GM18873 (cell line): Measurements from ENCODE around the gene CREM.
"Not testable (repeated sequence)": the region's sequence is repeated elsewhere in the genome, so short reads cannot be mapped to it uniquely, and the experiment has no call there.

Source experiments
- ATAC-seq: cut with Tn5 transposase; IDR thresholded peaks from one replicate; pipeline ENCODE4 v1.9.1; 2021; ENCODE audit warnings: mild to moderate bottlenecking, moderate library complexity, moderate number of reproducible peaks; ENCODE audit not compliant: unreplicated experiment, low FRiP score

CREM gene

GRCh38 chr10:35126530-35127288, at the start of gene CREM:
Gene CREM (plus strand): TSS chr10:35126846. CDS start chr10:35137836, 10,990 bp downstream.
- peak; percentile 71 for ATAC-seq

DNA sequence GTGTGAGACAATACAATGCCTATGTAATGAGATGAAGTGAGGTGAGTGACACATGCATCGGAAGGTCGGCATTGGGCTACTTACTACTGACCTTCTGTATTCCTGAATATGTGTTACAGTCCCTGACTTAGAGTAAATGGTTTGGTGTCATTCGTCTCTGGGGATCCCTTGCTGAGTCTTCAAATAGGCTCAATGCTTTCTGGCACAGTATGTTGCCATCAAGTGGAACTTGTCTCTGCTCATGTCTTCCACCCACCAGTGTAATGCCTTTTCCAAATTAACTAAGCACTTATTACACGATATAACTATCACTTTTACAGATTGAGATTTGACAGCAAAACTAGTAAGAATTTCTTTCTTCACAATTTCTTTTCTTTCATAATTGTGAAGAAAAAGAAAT, 47.4 kb upstream of the CREM start:
- no peak for ATAC-seq

DNA sequence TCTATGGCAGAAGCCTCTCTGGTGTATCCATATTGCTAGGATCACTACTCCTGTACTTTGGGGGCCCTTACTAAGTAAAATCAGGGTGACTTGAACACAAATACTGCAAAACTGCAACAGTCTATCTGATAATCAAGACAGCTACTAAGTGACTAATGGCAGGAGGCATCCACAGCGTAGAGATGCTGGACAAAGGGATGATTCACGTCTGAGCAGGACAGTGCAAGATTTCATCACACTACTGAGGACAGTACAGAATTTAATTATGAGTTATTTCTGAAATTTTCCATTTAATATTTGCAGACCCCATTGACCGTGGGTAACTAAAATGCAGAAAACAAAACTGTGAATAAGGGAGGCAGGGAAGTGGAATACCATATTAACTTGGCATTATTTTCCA, 46.9 kb upstream of the CREM start:
- no peak for ATAC-seq

DNA sequence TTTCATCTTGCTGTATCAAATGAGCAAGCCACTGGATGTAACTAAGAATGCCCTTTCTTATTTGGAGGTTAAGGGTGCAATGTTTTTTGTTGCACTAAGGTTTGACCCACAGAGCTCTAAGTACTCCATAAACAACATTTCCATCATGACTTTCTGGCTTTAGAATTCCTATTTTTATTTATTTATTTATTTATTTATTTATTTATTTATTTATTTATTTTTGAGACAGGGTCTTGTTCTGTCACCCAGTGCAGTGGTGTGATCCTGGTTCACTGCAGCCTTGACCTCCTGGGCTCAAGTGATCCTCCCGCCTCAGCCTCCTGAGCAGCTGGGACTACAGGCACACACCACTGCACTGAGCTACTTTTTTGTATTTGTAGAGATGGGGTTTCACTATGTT, 46.4 kb upstream of the CREM start:
- not testable (repeated sequence) for ATAC-seq

GRCh38 chr10:35083242-35083641, 43.4 kb upstream of the CREM start:
- no peak for ATAC-seq

DNA sequence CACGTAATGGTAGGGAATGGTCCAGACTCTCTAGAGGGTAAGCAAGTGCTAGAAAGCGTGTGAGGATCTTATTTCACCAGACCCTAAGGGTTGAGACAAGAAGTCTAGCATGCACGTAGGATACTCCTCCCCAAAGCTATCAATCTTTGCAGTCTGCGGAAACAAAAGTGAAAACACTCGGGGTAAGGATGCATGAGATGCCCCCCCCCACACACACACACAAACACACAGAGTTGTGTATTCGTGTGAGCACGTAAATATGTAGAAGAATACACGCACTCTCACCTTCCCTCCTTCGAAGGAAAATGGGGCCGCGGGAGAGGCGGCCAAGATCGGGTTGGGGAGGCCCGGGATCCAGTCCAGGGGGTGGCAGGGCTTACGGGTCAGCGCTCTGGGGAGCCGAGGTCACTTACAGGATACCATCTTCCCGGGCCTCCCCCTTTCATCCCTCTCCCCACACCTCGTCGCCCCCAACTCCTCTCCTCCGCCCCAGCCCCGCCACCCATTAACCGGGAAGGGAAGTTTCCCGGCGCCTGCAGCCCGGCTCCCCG, 37.0 kb upstream of the CREM start:
- peak; percentile 16 for ATAC-seq

DNA sequence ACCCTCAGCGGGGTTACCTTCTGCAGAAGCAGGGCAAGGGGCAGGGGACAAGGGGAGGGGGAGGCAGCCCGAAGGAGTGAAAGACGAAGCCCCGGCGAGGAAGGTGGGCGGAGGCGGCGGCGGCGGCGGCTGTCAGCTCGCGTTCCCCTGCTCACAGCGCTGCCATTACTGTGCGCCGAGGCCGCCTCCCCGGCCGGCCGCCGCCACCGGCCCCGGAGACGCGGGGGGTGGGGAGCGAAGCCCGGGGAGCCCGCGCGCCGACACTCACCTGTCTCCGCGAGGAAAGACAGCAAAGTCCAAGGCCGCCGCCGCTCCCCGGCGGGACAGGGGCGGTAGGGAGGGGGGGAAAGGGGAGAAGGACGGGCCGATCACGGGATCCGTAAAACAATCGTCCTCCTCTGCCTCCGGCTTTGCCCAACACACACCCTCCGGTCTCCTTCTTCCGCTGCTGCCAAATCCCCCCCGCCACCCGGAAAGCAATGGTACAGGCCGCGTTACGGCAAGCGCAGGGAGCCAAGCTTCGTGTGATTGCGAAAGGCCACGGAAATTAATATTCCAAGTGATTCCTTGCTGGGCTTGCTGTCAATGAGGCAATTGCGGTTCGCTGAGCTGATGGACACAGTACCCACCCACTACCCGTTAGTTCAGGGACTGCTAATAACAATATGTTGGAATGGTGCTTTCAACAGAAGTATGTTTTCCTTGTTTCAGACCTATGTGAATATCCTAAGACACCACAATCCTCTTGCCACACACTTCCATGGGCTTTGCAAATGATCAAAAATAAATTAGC, 36.3 kb upstream of the CREM start, which contains the start of gene CUL2:
Gene CUL2, minus strand, starts transcription at position 180 of the 793 bp plus-strand sequence. CDS start 19,024 bp downstream, outside the sequence.
- ATAC-seq, result peak; percentile 70

- no peak for ATAC-seq
Observed at GRCh38 chr10:35091994-35092790, 34.5 kb upstream of the CREM start.

DNA sequence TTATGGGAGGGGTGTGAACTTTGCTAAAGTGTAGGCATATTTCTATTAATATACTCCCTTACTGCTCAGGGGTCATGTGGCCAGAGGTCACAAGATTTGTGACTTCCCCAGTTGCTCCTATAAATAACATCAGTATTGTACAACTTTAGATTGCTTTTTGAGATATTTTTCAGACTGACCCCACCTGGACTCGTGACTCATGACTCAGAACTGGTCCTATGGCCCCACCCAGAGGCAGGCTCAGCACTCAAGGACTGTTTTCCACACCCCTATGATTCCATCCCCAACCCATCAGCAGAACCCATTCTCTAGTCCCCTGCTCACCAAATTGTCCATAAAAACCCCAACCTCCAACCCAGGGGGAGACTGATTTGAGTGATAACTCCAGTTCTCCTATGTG, 33.8 kb upstream of the CREM start:
- no peak for ATAC-seq

GRCh38 chr10:35096312-35096711, 30.3 kb upstream of the CREM start:
- ATAC-seq, result no peak

GRCh38 chr10:35097510-35097909, 29.1 kb upstream of the CREM start:
- no peak for ATAC-seq

- ATAC-seq, result no peak
Observed at GRCh38 chr10:35103882-35104281, 22.8 kb upstream of the CREM start.

- no peak for ATAC-seq
Observed at GRCh38 chr10:35112571-35112970, 14.1 kb upstream of the CREM start.

GRCh38 chr10:35119378-35119777, 7.3 kb upstream of the CREM start:
- ATAC-seq, result no peak

- no peak for ATAC-seq
Observed at GRCh38 chr10:35124540-35124939, 2.1 kb upstream of the CREM start.

DNA sequence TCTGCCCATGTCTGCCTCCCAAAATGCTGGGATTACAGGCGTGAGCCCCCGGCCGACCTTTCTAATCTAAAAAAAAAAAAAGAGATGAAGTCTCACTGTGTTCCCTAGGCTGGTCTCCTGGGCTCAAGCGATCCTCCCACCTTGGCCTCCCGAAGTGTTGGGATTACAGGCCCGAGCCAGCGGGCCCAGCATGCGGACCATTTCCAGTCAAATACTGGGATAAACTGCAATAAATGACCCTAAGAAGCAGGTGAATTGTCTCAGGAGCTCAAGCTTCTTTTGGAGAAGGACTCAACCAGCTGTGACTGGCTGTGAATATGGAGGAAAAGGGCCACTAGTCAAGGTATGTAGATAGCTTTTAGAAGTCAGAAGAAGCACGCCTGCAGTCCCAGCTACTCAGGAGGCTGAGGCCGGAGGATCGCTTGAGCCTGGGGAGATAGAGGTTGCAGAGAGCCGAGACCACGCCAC, 550 bp upstream of the CREM start:
- no peak for ATAC-seq

DNA sequence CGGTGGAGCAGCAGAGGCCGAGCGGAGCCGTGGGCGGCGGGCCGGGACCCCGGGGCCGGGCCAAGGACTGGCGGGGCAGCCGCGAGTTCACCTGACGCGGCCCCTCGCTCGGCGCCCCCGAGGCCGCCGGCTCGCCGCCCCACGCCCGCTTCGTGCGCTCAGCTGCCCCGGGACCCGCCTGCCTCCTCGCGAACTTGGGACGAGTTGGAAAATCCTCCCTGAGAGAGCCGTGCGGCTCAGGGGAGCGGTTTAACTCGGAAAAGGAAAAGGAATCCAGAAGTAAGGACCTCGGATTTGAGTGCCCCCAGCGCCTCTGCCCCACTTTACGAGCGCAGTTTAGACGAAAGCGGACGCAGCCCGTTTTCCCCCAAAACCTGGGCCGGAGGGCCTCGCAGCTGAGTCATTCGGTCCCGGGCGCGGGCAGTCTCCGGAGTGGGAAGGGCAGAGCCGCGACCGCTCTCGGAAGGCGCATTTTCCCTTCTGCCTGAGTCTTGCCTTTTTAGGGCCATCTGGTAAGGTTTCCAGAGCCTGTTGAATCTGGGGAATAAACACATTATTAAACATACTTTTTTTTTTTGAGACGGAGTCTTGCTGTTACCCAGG, 744 bp downstream of the CREM start:
- ATAC-seq, result no peak

DNA sequence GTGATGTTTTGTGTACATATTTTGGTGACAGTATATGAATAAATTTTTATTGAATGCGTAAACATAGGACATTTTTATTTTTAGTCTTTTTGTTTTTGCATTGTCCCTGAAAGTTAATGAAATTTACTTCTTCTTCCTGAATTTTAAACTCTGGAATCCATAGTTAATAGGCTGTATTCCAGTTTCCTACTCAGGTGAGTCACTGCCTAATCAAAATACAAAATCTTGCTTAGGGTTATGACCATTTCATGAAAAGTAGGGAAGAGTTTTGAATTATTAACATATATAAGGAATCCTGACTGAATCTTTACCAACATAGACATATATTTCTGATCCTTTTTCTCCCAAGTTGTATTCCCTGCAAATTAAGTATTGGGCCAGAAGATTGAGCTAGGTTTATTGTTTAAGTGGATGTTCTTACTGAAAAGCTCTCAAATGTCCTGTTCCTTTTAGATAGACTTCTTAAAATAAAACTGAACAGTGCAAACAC, 2.6 kb downstream of the CREM start:
- no peak for ATAC-seq

GRCh38 chr10:35130663-35131062, 4.0 kb downstream of the CREM start:
- no peak for ATAC-seq

GRCh38 chr10:35132727-35133126, 6.1 kb downstream of the CREM start:
- no peak for ATAC-seq
